HEK293 (cell line): Measurements from ENCODE around the gene LDB2.
"Not testable (repeated sequence)": the region's sequence is repeated elsewhere in the genome, so short reads cannot be mapped to it uniquely, and the experiment has no call there.

Experiments used
- CTCF ChIA-PET: fragments of 350-600 bp; formaldehyde crosslinking; extraction: SDS; loops from one replicate; lab custom pipeline; 2021; ENCODE audit warnings: antibody characterized with exemption; lab: Yijun Ruan, JAX
- POLR2A ChIA-PET: fragments of 300-600 bp; formaldehyde crosslinking; extraction: SDS; loops from one replicate; lab custom pipeline; 2020; ENCODE audit warnings: antibody characterized with exemption, inconsistent platforms; lab: Yijun Ruan, JAX
- H3K27ac ChIP-seq: fragments of 200-500 bp; sonication (Bioruptor generic); 2 replicates; pipeline ENCODE4 v1.5.1; 2014; ENCODE audit warnings: low read depth, low read length, control low read depth, inconsistent platforms; ENCODE audit errors: extremely low read depth
- H3K36me3 ChIP-seq, 2 experiments: fragments of 200-500 bp in 1 of 2; sonication (Bioruptor generic) in 1 of 2; 1 replicate in 1 of 2; 2 replicates in 1 of 2; pipeline ENCODE4 v1.5.1; 2014 to 2017; ENCODE audit warnings: inconsistent platforms in 2 of 2, low read length in 2 of 2; ENCODE audit not compliant: control insufficient read depth in 2 of 2, insufficient read depth in 1 of 2
- H3K4me1 ChIP-seq: fragments of 200-500 bp; sonication (Bioruptor generic); 2 replicates; pipeline ENCODE4 v1.5.1; 2014; ENCODE audit warnings: mild to moderate bottlenecking, low read length, inconsistent platforms; ENCODE audit not compliant: control insufficient read depth, insufficient read depth
- H3K4me3 ChIP-seq: 2 replicates; pipeline ENCODE4 v1.5.1; 2011; ENCODE audit warnings: low read depth, mild to moderate bottlenecking, control low read depth, low read length, moderate library complexity
- H3K9me3 ChIP-seq: fragments of 200-500 bp; sonication (Bioruptor generic); 2 replicates; pipeline ENCODE4 v1.5.1; 2014; ENCODE audit warnings: low read depth, low read length, inconsistent platforms; ENCODE audit not compliant: control insufficient read depth, insufficient read depth
- BCL11A ChIP-seq: fragments of 450-650 bp; formaldehyde crosslinking; IDR thresholded peaks from 2 replicates; pipeline ENCODE4 v1.5.1; 2016; ENCODE audit warnings: low read depth, missing biosample characterization, missing genetic modification characterization
- GLIS1 ChIP-seq: fragments of 450-650 bp; formaldehyde crosslinking; IDR thresholded peaks from 2 replicates; pipeline ENCODE4 v1.5.1; 2016; ENCODE audit warnings: missing biosample characterization, missing genetic modification characterization
- PRDM6 ChIP-seq: fragments of 450-650 bp; formaldehyde crosslinking; IDR thresholded peaks from 2 replicates; pipeline ENCODE4 v1.5.1; 2017; ENCODE audit warnings: missing biosample characterization, missing genetic modification characterization
- TSHZ1 ChIP-seq: fragments of 450-650 bp; formaldehyde crosslinking; IDR thresholded peaks from 2 replicates; pipeline ENCODE4 v1.5.1; 2016; ENCODE audit warnings: missing biosample characterization, missing genetic modification characterization, borderline replicate concordance
- ZBTB44 ChIP-seq: fragments of 450-650 bp; IDR thresholded peaks from 2 replicates; pipeline ENCODE4 v1.5.1; 2018; ENCODE audit warnings: missing biosample characterization, mild to moderate bottlenecking, missing genetic modification characterization
- ZFP3 ChIP-seq: fragments of 450-650 bp; formaldehyde crosslinking; IDR thresholded peaks from 2 replicates; pipeline ENCODE4 v1.5.1; 2016; ENCODE audit warnings: low read depth, missing biosample characterization, missing genetic modification characterization
- ZNF114 ChIP-seq: fragments of 450-650 bp; formaldehyde crosslinking; IDR thresholded peaks from 2 replicates; pipeline ENCODE4 v1.5.0; 2017; ENCODE audit warnings: missing biosample characterization, missing genetic modification characterization
- ZNF121 ChIP-seq: fragments of 450-650 bp; formaldehyde crosslinking; IDR thresholded peaks from 2 replicates; pipeline ENCODE4 v1.5.1; 2016; ENCODE audit warnings: missing biosample characterization, missing genetic modification characterization
- ZNF513 ChIP-seq: fragments of 450-650 bp; IDR thresholded peaks from 2 replicates; pipeline ENCODE4 v1.5.1; 2018; ENCODE audit warnings: missing biosample characterization, missing genetic modification characterization
- ZNF701 ChIP-seq: fragments of 450-650 bp; formaldehyde crosslinking; IDR thresholded peaks from 2 replicates; pipeline ENCODE4 v1.5.1; 2016; ENCODE audit warnings: missing biosample characterization, missing genetic modification characterization
- ZXDB ChIP-seq: fragments of 450-650 bp; formaldehyde crosslinking; IDR thresholded peaks from 2 replicates; pipeline ENCODE4 v1.5.1; 2016; ENCODE audit warnings: missing biosample characterization, missing genetic modification characterization

The LDB2 gene

GRCh38 chr4:16931339-16932305 lies 33.2 kb upstream of the LDB2 start (continued):
- TF ChIP-seq ZBTB44 (tag by site-specific recombination), result no peak
- TF ChIP-seq ZNF121 (tag by site-specific recombination), result no peak
- no peak for TF ChIP-seq ZNF701
- no peak for TF ChIP-seq ZNF114 (tag by site-specific recombination)
- no peak for TF ChIP-seq TSHZ1 (tag by site-specific recombination)
- TF ChIP-seq ZFP3 (tag by site-specific recombination), result no peak
- no peak for TF ChIP-seq ZNF513 (tag by site-specific recombination)
- no peak for TF ChIP-seq PRDM6
- TF ChIP-seq BCL11A (tag by site-specific recombination), result no peak

- Histone ChIP-seq H3K27ac (no peak overlapping the region), H3K4me3 (no peak overlapping the region), H3K9me3 (no peaks in the 10 kb centered on the region), H3K4me1 (no peaks in the 10 kb centered on the region), H3K36me3 (no peaks in the 10 kb centered on the region)
- TF ChIP-seq ZXDB (tag by site-specific recombination), result no peak
- no peak for TF ChIP-seq GLIS1 (tag by site-specific recombination)
- CTCF ChIA-PET, result interaction anchor here (1.6 kb wide), 1 partner anchor 9 kb away, joined by 8 read pairs; no protein-coding TSS in a partner anchor
- POLR2A ChIA-PET, result no interaction called here
Observed at GRCh38 chr4:16926214-16926613, 27.8 kb upstream of the LDB2 start.

GRCh38 chr4:16918716-16919115 lies 20.3 kb upstream of the LDB2 start:
- POLR2A ChIA-PET, H3K27ac ChIP-seq: not testable (repeated sequence)

More at GRCh38 chr4:16918716-16919115, 20.3 kb upstream of the LDB2 start:
- H3K9me3 ChIP-seq, H3K36me3 ChIP-seq, H3K4me1 ChIP-seq, H3K4me3 ChIP-seq, CTCF ChIA-PET: not testable (repeated sequence)
